GM20000 (cell line): ENCODE results near the gene HLA-DPA1.

Experiments used
- DNase-seq: peaks from one replicate; pipeline ENCODE4 v3.0.0; 2012; ENCODE audit warnings: low spot score
- CTCF ChIP-seq: IDR thresholded peaks from 2 replicates; pipeline ENCODE4 v1.5.1; 2012; ENCODE audit warnings: mild to moderate bottlenecking, control low read depth; ENCODE audit errors: extremely low read depth, missing control alignments

The HLA-DPA1 gene

GRCh38 chr6:33078919-33079521 is 5.6 kb upstream of the HLA-DPA1 start:
- DNase-seq = no peak
- no peak for TF ChIP-seq CTCF

- TF ChIP-seq CTCF = no peak
- DNase-seq = no peak
These were observed 5.0 kb upstream of the HLA-DPA1 start for GRCh38 chr6:33078442-33078841.

- no peak for DNase-seq
- no peak for TF ChIP-seq CTCF
These were observed 4.5 kb upstream of the HLA-DPA1 start for GRCh38 chr6:33077908-33078307.

GRCh38 chr6:33076406-33076934 is 3.0 kb upstream of the HLA-DPA1 start:
- no peak for TF ChIP-seq CTCF
- no peak for DNase-seq

GRCh38 chr6:33075568-33076405 is 2.3 kb upstream of the HLA-DPA1 start, which contains the start of gene HLA-DPB1:
TSS of gene HLA-DPB1 (plus strand) at chr6:33075990. CDS start at chr6:33076042, 52 bp downstream.
- TF ChIP-seq CTCF = no peak
- DNase-seq = peak; percentile 90

- no peak for TF ChIP-seq CTCF
- no peak for DNase-seq
These were observed 1.7 kb upstream of the HLA-DPA1 start for GRCh38 chr6:33075208-33075567.

- no peak for DNase-seq
- TF ChIP-seq CTCF = no peak
These were observed 845 bp downstream of the HLA-DPA1 start for GRCh38 chr6:33072508-33073100.
